Measurements from ENCODE around the gene NYNRIN. TPM values are rescaled to one million over a fixed set of nuclear protein-coding genes. Genes with fewer than 3 reads are reported as not detected.
"Not testable (repeated sequence)": the region's sequence is repeated elsewhere in the genome, so short reads cannot be mapped to it uniquely, and the experiment has no call there.

NYNRIN gene
- total RNA-seq, 4 donors from 2014 or later, result 6.9 to 19.9 (median 11.5) TPM

GRCh38 chr14:24370748-24371147 is 28.1 kb upstream of the NYNRIN start:
- Histone ChIP-seq H3K4me3 (no peak overlapping the region), H3K27me3 (no peaks in the 10 kb centered on the region), H3K4me1 (peaks cover 0 to 71% (median 11%) of the 10 kb centered on the region in 3 donors), H3K27ac (peak overlapping the region in 2 of 4 donors; percentile 97 to 99), H3K36me3 (peaks cover 0 to 42% of the 10 kb centered on the region in 2 donors), H3K9me3 (no peaks in the 10 kb centered on the region)
- no peak for ATAC-seq
- 70 to 83% methylated on average over 1 of the region's 1 CpG for WGBS, 2 donors (ENCODE audit: low coverage in 1 of 2)
- TF ChIP-seq EP300 (IDR thresholded peaks at IDR 0.05) (no peak), POLR2AphosphoS5 (IDR thresholded peaks at IDR 0.05) (no peak), POLR2A (IDR thresholded peaks at IDR 0.05) (no peak), CTCF (IDR thresholded peaks at IDR 0.05) (no peak)

DNA sequence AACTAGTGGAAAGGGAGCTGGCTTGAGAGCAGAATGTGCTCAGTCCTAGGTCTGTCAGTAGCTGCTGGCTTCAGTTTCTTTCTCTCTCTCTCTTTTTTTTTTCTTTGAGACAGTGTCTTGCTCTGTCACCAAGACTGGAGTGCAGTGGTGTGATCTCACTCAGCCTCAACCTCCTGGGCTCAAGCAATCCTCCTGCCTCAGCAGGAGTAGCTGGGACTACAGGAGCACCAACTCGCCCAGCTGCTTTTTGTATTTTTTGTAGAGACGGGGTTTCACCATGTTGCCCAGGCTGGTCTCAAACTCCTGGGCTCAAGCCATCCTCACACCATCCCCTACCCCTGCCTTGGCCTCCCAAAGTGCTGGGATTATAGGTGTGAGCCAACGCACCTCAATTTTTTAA is 27.2 kb upstream of the NYNRIN start:
- not testable (repeated sequence) for H3K9me3 ChIP-seq, ATAC-seq, H3K4me3 ChIP-seq, H3K27me3 ChIP-seq
- Histone ChIP-seq H3K27ac (peak overlapping the region in 1 of 4 donors; percentile 42), H3K4me1 (peaks cover 0 to 64% (median 6%) of the 10 kb centered on the region in 3 donors), H3K36me3 (peaks cover 0 to 50% of the 10 kb centered on the region in 2 donors)
- 73 to 77% methylated on average over 2 to 3 of the region's 3 CpGs for WGBS, 2 donors (ENCODE audit: low coverage in 1 of 2)

DNA sequence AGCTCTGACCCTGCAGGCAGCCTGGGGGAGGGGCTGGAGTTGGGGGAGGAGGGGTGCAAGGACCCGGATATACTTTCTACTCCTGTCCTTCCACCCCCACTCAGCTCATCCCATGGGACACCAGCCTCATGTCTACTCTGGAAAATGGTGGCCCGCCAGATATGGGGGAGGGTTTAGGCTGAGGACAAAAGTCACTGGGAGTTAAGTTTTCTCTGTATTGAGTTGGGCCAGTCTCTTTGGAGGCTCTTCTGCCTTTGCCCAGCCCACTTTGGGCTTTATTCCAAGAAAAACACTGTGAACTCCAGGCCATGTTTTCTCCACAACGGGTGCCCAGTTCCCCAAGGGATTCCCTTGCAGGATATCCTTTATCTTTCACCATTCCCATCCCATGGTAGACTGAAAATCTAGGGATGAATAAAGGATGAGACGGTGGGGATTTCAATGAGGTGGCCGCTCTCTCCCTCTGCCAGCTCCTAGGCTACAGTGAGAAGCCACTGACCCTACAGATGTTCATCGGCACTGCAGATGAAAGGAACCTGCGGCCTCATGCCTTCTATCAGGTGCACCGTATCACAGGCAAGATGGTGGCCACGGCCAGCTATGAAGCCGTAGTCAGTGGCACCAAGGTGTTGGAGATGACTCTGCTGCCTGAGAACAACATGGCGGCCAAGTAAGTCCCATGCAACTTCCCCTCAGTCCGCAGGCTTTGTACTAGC is 25.9 kb upstream of the NYNRIN start:
- no peaks in the 10 kb centered on the region for H3K9me3 ChIP-seq
- no peak overlapping the region for H3K4me3 ChIP-seq
- no peak for ATAC-seq
- peak overlapping the region in 3 of 4 donors; percentile 7 to 46 (median 42) for H3K27ac ChIP-seq
- H3K36me3 ChIP-seq, result peaks cover 0 to 63% of the 10 kb centered on the region in 2 donors
- H3K4me1 ChIP-seq, result peaks cover 0 to 65% (median 10%) of the 10 kb centered on the region in 3 donors
- 36 to 69% methylated on average over 2 to 9 of the region's 12 CpGs for WGBS, 2 donors (ENCODE audit: low coverage in 1 of 2)
- H3K27me3 ChIP-seq, result no peaks in the 10 kb centered on the region
- TF ChIP-seq CTCF (IDR thresholded peaks at IDR 0.05) (no peak), POLR2A (IDR thresholded peaks at IDR 0.05) (no peak), EP300 (IDR thresholded peaks at IDR 0.05) (no peak), POLR2AphosphoS5 (IDR thresholded peaks at IDR 0.05) (no peak)

GRCh38 chr14:24376448-24377070 is 22.2 kb upstream of the NYNRIN start:
- ATAC-seq, result no peak
- no peaks in the 10 kb centered on the region for H3K9me3 ChIP-seq
- TF ChIP-seq EP300 (IDR thresholded peaks at IDR 0.05), result no peak
- no peak for TF ChIP-seq CTCF (IDR thresholded peaks at IDR 0.05)
- no peak for TF ChIP-seq POLR2A (IDR thresholded peaks at IDR 0.05)
- no peak for TF ChIP-seq POLR2AphosphoS5 (IDR thresholded peaks at IDR 0.05)
- H3K4me3 ChIP-seq, result no peak overlapping the region
- peaks cover 0 to 33% (median 4%) of the 10 kb centered on the region in 3 donors for H3K4me1 ChIP-seq
- no peaks in the 10 kb centered on the region for H3K27me3 ChIP-seq
- WGBS, 2 donors (ENCODE audit: low coverage in 1 of 2), result 12 to 60% methylated on average over 1 to 4 of the region's 16 CpGs
- no peak overlapping the region for H3K27ac ChIP-seq
- H3K36me3 ChIP-seq, result peaks cover 0 to 66% of the 10 kb centered on the region in 2 donors

- ATAC-seq, result no peak
- Histone ChIP-seq H3K27me3 (no peaks in the 10 kb centered on the region), H3K27ac (no peak overlapping the region), H3K4me1 (peaks cover 0 to 28% (median 4%) of the 10 kb centered on the region in 3 donors), H3K9me3 (no peaks in the 10 kb centered on the region), H3K4me3 (no peak overlapping the region), H3K36me3 (peaks cover 0 to 60% of the 10 kb centered on the region in 2 donors)
- WGBS, 2 donors (ENCODE audit: low coverage in 1 of 2), result 83% methylated on average over 1 of the region's 7 CpGs; no CpG with 5 or more reads in 1 of the 2 donors
- TF ChIP-seq POLR2A (IDR thresholded peaks at IDR 0.05) (no peak), EP300 (IDR thresholded peaks at IDR 0.05) (no peak), CTCF (IDR thresholded peaks at IDR 0.05) (no peak)
These were observed 21.7 kb upstream of the NYNRIN start for GRCh38 chr14:24377126-24377525.
